Measurements from ENCODE around the gene PTGFRN. TPM values are rescaled to one million over a fixed set of nuclear protein-coding genes. Genes with fewer than 3 reads are reported as not detected.

PTGFRN gene
- total and polyA plus RNA-seq, 12 donors: 21.2 to 318 (median 170) TPM

DNA sequence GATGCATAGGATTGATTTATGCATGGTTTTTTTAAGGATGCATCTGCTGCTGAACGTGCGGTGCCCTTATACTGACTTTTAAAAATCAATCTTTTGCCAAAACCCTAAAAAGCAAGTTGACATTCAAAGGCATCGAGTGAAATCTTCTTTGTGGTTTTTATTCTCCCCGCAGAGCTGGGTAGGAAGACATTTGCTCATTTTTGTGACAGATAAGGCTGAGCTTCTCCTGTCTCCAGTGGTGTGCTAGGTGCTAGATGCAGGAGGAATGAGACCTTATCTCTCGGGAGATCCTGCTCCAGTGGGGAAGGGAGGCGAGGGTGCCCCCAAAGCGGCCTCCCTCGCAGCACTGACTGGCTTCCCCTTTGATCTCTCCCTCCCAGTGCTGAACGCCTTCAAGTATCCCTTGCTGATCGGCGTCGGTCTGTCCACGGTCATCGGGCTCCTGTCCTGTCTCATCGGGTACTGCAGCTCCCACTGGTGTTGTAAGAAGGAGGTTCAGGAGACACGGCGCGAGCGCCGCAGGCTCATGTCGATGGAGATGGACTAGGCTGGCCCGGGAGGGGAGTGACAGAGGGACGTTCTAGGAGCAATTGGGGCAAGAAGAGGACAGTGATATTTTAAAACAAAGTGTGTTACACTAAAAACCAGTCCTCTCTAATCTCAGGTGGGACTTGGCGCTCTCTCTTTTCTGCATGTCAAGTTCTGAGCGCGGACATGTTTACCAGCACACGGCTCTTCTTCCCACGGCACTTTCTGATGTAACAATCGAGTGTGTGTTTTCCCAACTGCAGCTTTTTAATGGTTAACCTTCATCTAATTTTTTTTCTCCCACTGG, 76.9 kb downstream of the PTGFRN start:
- no peaks in the 10 kb centered on the region for H3K27me3 ChIP-seq
- H3K36me3 ChIP-seq: peaks cover 0 to 30% (median 0%) of the 10 kb centered on the region in 9 donors
- DNase-seq: no peak
- 87 to 88% methylated on average over 29 of the region's 29 CpGs for WGBS, 2 donors
- H3K27ac ChIP-seq: peak overlapping the region in 4 of 10 donors; percentile 3 to 85 (median 18)
- ATAC-seq: no peak
- peak overlapping the region in 1 of 10 donors; percentile 8 for H3K4me3 ChIP-seq
- peaks cover 0 to 72% (median 56%) of the 10 kb centered on the region in 9 donors for H3K4me1 ChIP-seq
- TF ChIP-seq, protein P1, sequence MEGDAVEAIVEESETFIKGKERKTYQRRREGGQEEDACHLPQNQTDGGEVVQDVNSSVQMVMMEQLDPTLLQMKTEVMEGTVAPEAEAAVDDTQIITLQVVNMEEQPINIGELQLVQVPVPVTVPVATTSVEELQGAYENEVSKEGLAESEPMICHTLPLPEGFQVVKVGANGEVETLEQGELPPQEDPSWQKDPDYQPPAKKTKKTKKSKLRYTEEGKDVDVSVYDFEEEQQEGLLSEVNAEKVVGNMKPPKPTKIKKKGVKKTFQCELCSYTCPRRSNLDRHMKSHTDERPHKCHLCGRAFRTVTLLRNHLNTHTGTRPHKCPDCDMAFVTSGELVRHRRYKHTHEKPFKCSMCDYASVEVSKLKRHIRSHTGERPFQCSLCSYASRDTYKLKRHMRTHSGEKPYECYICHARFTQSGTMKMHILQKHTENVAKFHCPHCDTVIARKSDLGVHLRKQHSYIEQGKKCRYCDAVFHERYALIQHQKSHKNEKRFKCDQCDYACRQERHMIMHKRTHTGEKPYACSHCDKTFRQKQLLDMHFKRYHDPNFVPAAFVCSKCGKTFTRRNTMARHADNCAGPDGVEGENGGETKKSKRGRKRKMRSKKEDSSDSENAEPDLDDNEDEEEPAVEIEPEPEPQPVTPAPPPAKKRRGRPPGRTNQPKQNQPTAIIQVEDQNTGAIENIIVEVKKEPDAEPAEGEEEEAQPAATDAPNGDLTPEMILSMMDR (IDR thresholded peaks at IDR 0.05): no peak
- H3K9me3 ChIP-seq: no peaks in the 10 kb centered on the region
- intact Hi-C loops (cut with DNase I): loop anchor here in 5 of 10 donors (5.0 to 10.0 kb wide), 3 partner anchors 58 to 74 kb away; no protein-coding TSS in a partner anchor

DNA sequence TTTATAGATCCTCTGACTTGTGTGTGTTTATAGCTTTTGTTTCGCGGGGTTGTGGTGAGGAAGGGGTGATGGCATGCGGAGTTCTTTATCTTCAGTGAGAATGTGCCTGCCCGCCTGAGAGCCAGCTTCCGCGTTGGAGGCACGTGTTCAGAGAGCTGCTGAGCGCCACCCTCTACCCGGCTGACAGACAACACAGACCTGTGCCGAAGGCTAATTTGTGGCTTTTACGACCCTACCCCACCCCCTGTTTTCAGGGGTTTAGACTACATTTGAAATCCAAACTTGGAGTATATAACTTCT, 77.5 kb downstream of the PTGFRN start:
- no peak for DNase-seq
- Histone ChIP-seq H3K27ac (peak overlapping the region in 3 of 10 donors; percentile 23 to 85 (median 71)), H3K36me3 (peaks cover 0 to 31% (median 0%) of the 10 kb centered on the region in 9 donors), H3K9me3 (no peaks in the 10 kb centered on the region), H3K4me3 (peak overlapping the region in 1 of 10 donors; percentile 8), H3K27me3 (no peaks in the 10 kb centered on the region), H3K4me1 (peaks cover 0 to 72% (median 56%) of the 10 kb centered on the region in 9 donors)
- intact Hi-C loops (cut with DNase I): loop anchor here in 5 of 10 donors (5.0 to 10.0 kb wide), 3 partner anchors 58 to 75 kb away; no protein-coding TSS in a partner anchor
- TF ChIP-seq, protein P1 (IDR thresholded peaks at IDR 0.05): no peak
- ATAC-seq: no peak
- 77 to 82% methylated on average over 11 of the region's 11 CpGs for WGBS, 2 donors

DNA sequence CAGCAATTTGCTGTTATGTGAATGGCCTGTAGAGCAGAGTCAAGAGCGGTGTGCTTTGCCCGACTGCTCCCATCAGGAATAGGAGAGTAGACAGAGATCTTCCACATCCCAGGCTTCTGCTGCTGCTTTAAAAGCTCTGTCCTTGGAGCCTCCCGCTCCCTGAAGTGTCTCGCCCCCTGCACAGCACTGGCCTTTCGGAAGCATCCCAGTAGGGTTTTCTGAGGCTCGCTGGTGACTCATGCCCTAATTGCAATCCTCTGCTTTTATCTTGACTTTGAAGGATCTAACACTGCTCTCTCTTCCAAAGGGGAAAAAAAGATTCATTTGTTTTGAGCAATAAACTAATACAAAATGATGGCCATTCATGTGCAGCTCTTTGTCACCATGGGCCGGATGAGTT, 78.5 kb downstream of the PTGFRN start:
- Histone ChIP-seq H3K4me3 (no peak overlapping the region), H3K4me1 (peaks cover 0 to 69% (median 53%) of the 10 kb centered on the region in 9 donors), H3K27ac (peak overlapping the region in 8 of 10 donors; percentile 21 to 85 (median 72)), H3K27me3 (no peaks in the 10 kb centered on the region), H3K9me3 (no peaks in the 10 kb centered on the region), H3K36me3 (peaks cover 0 to 32% (median 0%) of the 10 kb centered on the region in 9 donors)
- ATAC-seq (peak in 6 of 8 donors; percentile 9 to 45 (median 28)), DNase-seq (peak; percentile 29 to 31)
- TF ChIP-seq, protein P1 (IDR thresholded peaks at IDR 0.05): no peak
- WGBS, 2 donors: 74 to 89% methylated on average over 7 of the region's 7 CpGs
- intact Hi-C loops (cut with DNase I): loop anchor here in 5 of 10 donors (5.0 to 10.0 kb wide), 3 partner anchors 57 to 76 kb away; no protein-coding TSS in a partner anchor

DNA sequence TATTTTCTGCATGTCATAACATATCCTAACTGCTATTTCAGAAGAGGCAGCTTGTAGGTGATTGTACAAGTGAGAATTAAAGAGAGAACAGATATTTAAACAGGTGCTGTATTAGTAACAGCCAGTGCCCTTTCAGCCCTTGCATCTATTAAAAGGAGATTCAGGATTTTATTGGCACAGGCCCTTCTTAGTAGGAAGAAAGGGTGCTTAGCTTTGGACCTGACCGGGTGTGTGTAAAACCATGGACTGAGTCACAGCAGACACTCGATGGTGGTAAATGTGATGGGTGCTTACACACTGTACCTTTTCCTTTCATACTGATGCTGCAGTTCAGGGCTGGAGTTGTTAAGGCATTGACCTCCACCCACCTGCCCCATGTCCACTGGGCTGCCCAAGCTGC, 79.2 kb downstream of the PTGFRN start:
- peaks cover 0 to 32% (median 0%) of the 10 kb centered on the region in 9 donors for H3K36me3 ChIP-seq
- TF ChIP-seq, protein P1 (IDR thresholded peaks at IDR 0.05): no peak
- H3K4me1 ChIP-seq: peaks cover 0 to 65% (median 46%) of the 10 kb centered on the region in 9 donors
- H3K9me3 ChIP-seq: no peaks in the 10 kb centered on the region
- no peak for ATAC-seq
- H3K4me3 ChIP-seq: no peak overlapping the region
- WGBS, 2 donors: 79 to 93% methylated on average over 2 of the region's 2 CpGs
- intact Hi-C loops (cut with DNase I): loop anchor here in 5 of 10 donors (5.0 to 10.0 kb wide), 3 partner anchors 56 to 77 kb away; no protein-coding TSS in a partner anchor
- DNase-seq: no peak
- H3K27me3 ChIP-seq: no peaks in the 10 kb centered on the region
- H3K27ac ChIP-seq: peak overlapping the region in 7 of 10 donors; percentile 21 to 85 (median 74)
